Epithelial cell of esophagus (primary cell): Measurements from ENCODE around the gene C10orf62.

ENCODE experiments used
- DNase-seq: peaks from one replicate; pipeline ENCODE4 v3.0.0; 2010; ENCODE audit warnings: low read depth
- H3K4me3 ChIP-seq: 2 replicates; pipeline ENCODE4 v1.5.1; 2011; ENCODE audit warnings: mild to moderate bottlenecking, low read length, control low read depth
- CTCF ChIP-seq: IDR thresholded peaks from 2 replicates; pipeline ENCODE4 v1.5.1; 2011; ENCODE audit warnings: low read depth, mild to moderate bottlenecking, low read length, control low read depth, inconsistent platforms; ENCODE audit not compliant: insufficient read depth; ENCODE audit errors: missing control alignments

C10orf62 gene

GRCh38 chr10:97589479-97589878 lies at the start of gene C10orf62:
Gene C10orf62, plus strand, starts transcription at chr10:97589721. Its CDS starts 177 bp downstream, at chr10:97589898.
- no peak within 1 kb of the TSS for H3K4me3 ChIP-seq
- DNase-seq, result no peak
- no peak for TF ChIP-seq CTCF

GRCh38 chr10:97540669-97541500 lies 48.6 kb upstream of the C10orf62 start:
- DNase-seq, result no peak
- no peak overlapping the region for H3K4me3 ChIP-seq
- TF ChIP-seq CTCF, result no peak

GRCh38 chr10:97542169-97543024 lies 47.1 kb upstream of the C10orf62 start:
- H3K4me3 ChIP-seq, result no peak overlapping the region
- no peak for TF ChIP-seq CTCF
- DNase-seq, result peak; percentile 97

GRCh38 chr10:97543025-97543546 lies 46.4 kb upstream of the C10orf62 start:
- peak; percentile 97 for DNase-seq
- no peak overlapping the region for H3K4me3 ChIP-seq
- no peak for TF ChIP-seq CTCF

GRCh38 chr10:97546456-97547270 lies 42.9 kb upstream of the C10orf62 start:
- no peak overlapping the region for H3K4me3 ChIP-seq
- DNase-seq, result no peak
- TF ChIP-seq CTCF, result no peak

- DNase-seq, result no peak
- no peak overlapping the region for H3K4me3 ChIP-seq
- TF ChIP-seq CTCF, result no peak
Measured at GRCh38 chr10:97547271-97547600, 42.3 kb upstream of the C10orf62 start.
